A549 (cell line): ENCODE measurements around the gene PPP2R2D. TPM values are rescaled to one million over a fixed set of nuclear protein-coding genes. Genes with fewer than 3 reads are reported as not detected.

Source experiments
- ATAC-seq, 2 experiments: fragments of 200-7000 bp in 1 of 2; fragments of >200 bp in 1 of 2; cut with Nextera tagmentation in 1 of 2; cut with Tn5 transposase in 1 of 2; 3 replicates each; pipeline versions ENCODE4 v1.8.0 to v1.9.1; 2018 to 2020; ENCODE audit warnings: mild to moderate bottlenecking in 1 of 2, moderate library complexity in 1 of 2
- CTCF ChIA-PET: fragments of 300-600 bp; sonication (Branson Sonifier 250); formaldehyde crosslinking; extraction: SDS; loops from one replicate; lab custom pipeline; 2021; ENCODE audit warnings: antibody characterized with exemption, inconsistent platforms; lab: Yijun Ruan, JAX
- POLR2A ChIA-PET: fragments of 350-600 bp; formaldehyde crosslinking; extraction: SDS; loops from one replicate; lab custom pipeline; 2021; ENCODE audit warnings: antibody characterized with exemption, inconsistent platforms; lab: Yijun Ruan, JAX
- DNase-seq, 2 experiments: peaks; one replicate each; pipeline versions ENCODE4 v3.0.0 to v3.0.0-alpha.2; 2011 to 2016; ENCODE audit warnings: low read depth in 1 of 2, low spot score in 1 of 2
- FAIRE-seq: peaks from 2 replicates; lab custom pipeline; 2011; peaks lifted over from hg19 to GRCh38; lab: Jason Lieb, UNC
- H3K27ac ChIP-seq, 2 experiments: fragments of >200 bp; sonication (Bioruptor Twin); formaldehyde crosslinking; 3 replicates each; pipeline ENCODE4 v1.5.1; 2016 to 2017
- H3K4me1 ChIP-seq: fragments of >200 bp; sonication (Bioruptor Twin); formaldehyde crosslinking; 3 replicates; pipeline ENCODE4 v1.6.1; 2016
- H3K4me2 ChIP-seq: fragments of >200 bp; sonication (Bioruptor Twin); formaldehyde crosslinking; 3 replicates; pipeline ENCODE4 v1.6.1; 2016
- H3K4me3 ChIP-seq: fragments of >200 bp; sonication (Bioruptor Twin); formaldehyde crosslinking; 3 replicates; pipeline ENCODE4 v1.5.1; 2016
- H3K9me3 ChIP-seq: fragments of >200 bp; sonication (Bioruptor Twin); formaldehyde crosslinking; 3 replicates; pipeline ENCODE4 v1.6.1; 2016
- BHLHE40 ChIP-seq: IDR thresholded peaks from 2 replicates; pipeline ENCODE4 v1.6.1; 2012; ENCODE audit warnings: low read depth, low read length, inconsistent platforms
- CHD4 ChIP-seq: fragments of 200-600 bp; sonication (generic); IDR thresholded peaks from 2 replicates; pipeline ENCODE4 v1.6.1; 2016; ENCODE audit warnings: antibody characterized with exemption, mild to moderate bottlenecking, borderline replicate concordance
- E2F6 ChIP-seq: IDR thresholded peaks from 2 replicates; pipeline ENCODE4 v1.6.1; 2012; ENCODE audit warnings: low read depth, borderline replicate concordance
- EHF ChIP-seq: fragments of 250-450 bp; sonication (Bioruptor Pico); IDR thresholded peaks from 2 replicates; pipeline ENCODE4 v1.5.0; 2020; ENCODE audit warnings: mild to moderate bottlenecking
- EP300 ChIP-seq, 2 experiments: fragments of >200 bp; sonication (Bioruptor Twin); formaldehyde crosslinking; IDR thresholded peaks; 2 replicates in 1 of 2; 3 replicates in 1 of 2; pipeline ENCODE4 v1.6.1; 2016 to 2017
- FOSL2 ChIP-seq, 2 experiments: fragments of 450-650 bp in 1 of 2; fragments of >200 bp in 1 of 2; sonication (Bioruptor Twin) in 1 of 2; formaldehyde crosslinking; IDR thresholded peaks; 2 replicates each; pipeline versions ENCODE4 v1.5.0 to v1.6.1; 2016 to 2020; ENCODE audit warnings: mild to moderate bottlenecking in 1 of 2, moderate library complexity in 1 of 2
- GATA3 ChIP-seq: IDR thresholded peaks from 2 replicates; pipeline ENCODE4 v1.6.1; 2012; ENCODE audit warnings: borderline replicate concordance
- HDAC2 ChIP-seq: fragments of 200-600 bp; sonication (generic); IDR thresholded peaks from 2 replicates; pipeline ENCODE4 v1.6.1; 2016
- HEYL ChIP-seq: fragments of 250-450 bp; sonication (Bioruptor Pico); IDR thresholded peaks from 2 replicates; pipeline ENCODE4 v1.8.0; 2021; ENCODE audit warnings: mild to moderate bottlenecking, moderate library complexity
- HOXA7 ChIP-seq: fragments of 250-450 bp; sonication (Bioruptor Pico); IDR thresholded peaks from 2 replicates; pipeline ENCODE4 v1.5.0; 2020; ENCODE audit warnings: mild to moderate bottlenecking, moderate library complexity
- KDM1A ChIP-seq: fragments of 200-600 bp; sonication (generic); IDR thresholded peaks from 2 replicates; pipeline ENCODE4 v1.6.1; 2016; ENCODE audit warnings: low read depth, mild to moderate bottlenecking
- MAZ ChIP-seq: fragments of 150-350 bp; IDR thresholded peaks from 2 replicates; pipeline ENCODE4 v1.6.1; 2014; ENCODE audit warnings: antibody characterized with exemption, low read depth, low read length, borderline replicate concordance
- MYC ChIP-seq: IDR thresholded peaks from 2 replicates; pipeline ENCODE4 v1.6.1; 2012; ENCODE audit warnings: mild to moderate bottlenecking, inconsistent platforms, low read length, improper control_type of control experiment, borderline replicate concordance
- NR3C1 ChIP-seq: fragments of >200 bp; sonication (Bioruptor Twin); formaldehyde crosslinking; IDR thresholded peaks from 3 replicates; pipeline ENCODE4 v1.6.1; 2017
- PHF8 ChIP-seq: fragments of 200-600 bp; sonication (generic); IDR thresholded peaks from 2 replicates; pipeline ENCODE4 v1.6.1; 2016; ENCODE audit warnings: low read depth, mild to moderate bottlenecking, antibody characterized with exemption, moderate library complexity, borderline replicate concordance
- POLR2AphosphoS2 ChIP-seq: conservative IDR thresholded peaks from 2 replicates; pipeline ENCODE4 v1.6.1; 2012; ENCODE audit warnings: low read length, improper control_type of control experiment, inconsistent platforms
- RAD21 ChIP-seq, 2 experiments: fragments of >200 bp in 1 of 2; sonication (Bioruptor Twin) in 1 of 2; formaldehyde crosslinking in 1 of 2; IDR thresholded peaks in 1 of 2; conservative IDR thresholded peaks in 1 of 2; 2 replicates in 1 of 2; 3 replicates in 1 of 2; pipeline ENCODE4 v1.6.1; 2012 to 2018; ENCODE audit warnings: inconsistent platforms in 1 of 2
- RARB ChIP-seq: fragments of 250-450 bp; sonication (Bioruptor Pico); IDR thresholded peaks from 2 replicates; pipeline ENCODE4 v1.8.0; 2021; ENCODE audit warnings: mild to moderate bottlenecking, moderate library complexity
- REST ChIP-seq: fragments of 200-600 bp; sonication (generic); IDR thresholded peaks from 2 replicates; pipeline ENCODE4 v1.6.1; 2016; ENCODE audit warnings: antibody characterized with exemption, mild to moderate bottlenecking, moderate library complexity
- RFX5 ChIP-seq: fragments of 450-650 bp; IDR thresholded peaks from 2 replicates; pipeline ENCODE4 v1.7.1; 2014; ENCODE audit warnings: antibody characterized with exemption, mild to moderate bottlenecking, moderate library complexity
- RNF2 ChIP-seq: fragments of 200-600 bp; sonication (generic); IDR thresholded peaks from 2 replicates; pipeline ENCODE4 v1.6.1; 2016; ENCODE audit warnings: low read depth, mild to moderate bottlenecking, antibody characterized with exemption, moderate library complexity, borderline replicate concordance
- USF2 ChIP-seq: fragments of 450-650 bp; IDR thresholded peaks from 2 replicates; pipeline ENCODE4 v1.6.1; 2014; ENCODE audit warnings: antibody characterized with exemption
- ZFP36 ChIP-seq: fragments of 450-650 bp; IDR thresholded peaks from 2 replicates; pipeline ENCODE4 v1.6.1; 2014; ENCODE audit warnings: borderline replicate concordance; ENCODE audit not compliant: partially characterized antibody
- ZSCAN20 ChIP-seq: fragments of 250-450 bp; sonication (Bioruptor Pico); IDR thresholded peaks from 2 replicates; pipeline ENCODE4 v1.8.0; 2022; ENCODE audit warnings: mild to moderate bottlenecking, moderate library complexity
- WGBS: methylation state at CpG from one replicate; pipeline ENCODE4 v1.1.6; 2017; ENCODE audit errors: missing lambda C conversion rate; 5-methylcytosine and 5-hydroxymethylcytosine counted together
- polyA plus RNA-seq, 4 experiments: library from polyadenylated mRNA; depleted of rRNA in 3 of 4; stranded (reverse); fragments of >200 nt; fragmentation: RNase III in 1 of 4; extraction: RNeasy Plus Mini Kit Qiagen cat#74134 plus additional on column Dnase treatment in 1 of 4; gene quantifications; 2 replicates in 3 of 4; 3 replicates in 1 of 4; pipeline ENCODE4 v1.2.3, GENCODE V29; 2011 to 2017
- TF ChIP-seq, protein P1 (sequence below): fragments of 250-450 bp; sonication (Bioruptor Pico); IDR thresholded peaks from 2 replicates; pipeline ENCODE4 v1.5.0; 2021; ENCODE audit warnings: mild to moderate bottlenecking, moderate library complexity, borderline replicate concordance
- TF ChIP-seq, protein P2 (sequence below): fragments of >200 bp; sonication (Bioruptor Twin); formaldehyde crosslinking; IDR thresholded peaks from 2 replicates; pipeline ENCODE4 v1.6.1; 2016

PPP2R2D gene
- polyA plus RNA-seq, 2 of the 4 experiments (the other 2 are of a cell fraction) = 23.9 to 36.0 TPM

- ChIA-PET POLR2A (no interaction called here), CTCF (interaction anchor here (0.6 to 2.9 kb wide), 6 partner anchors 10 to 1686 kb away, joined by 3 to 23 read pairs (median 8); no protein-coding TSS in a partner anchor)
- TF ChIP-seq NR3C1 (no peak), MYC (no peak), HEYL (no peak), GATA3 (no peak), EP300 (IDR thresholded peaks at IDR 0.05) (no peak), BHLHE40 (no peak), ZSCAN20 (CRISPR knock-in tag) (no peak), USF2 (no peak), RARB (CRISPR knock-in tag) (no peak), HDAC2 (no peak), KDM1A (no peak), E2F6 (no peak), FOSL2 (IDR thresholded peaks at IDR 0.05) (no peak), FOSL2 (CRISPR knock-in tag; IDR thresholded peaks at IDR 0.05) (no peak), RFX5 (no peak), PHF8 (no peak), RAD21 (conservative IDR thresholded peaks at IDR 0.05 in 1 of 2, IDR thresholded peaks at IDR 0.05 in 1 of 2) (no peak), ZFP36 (no peak), RNF2 (no peak)
- TF ChIP-seq, protein P1, sequence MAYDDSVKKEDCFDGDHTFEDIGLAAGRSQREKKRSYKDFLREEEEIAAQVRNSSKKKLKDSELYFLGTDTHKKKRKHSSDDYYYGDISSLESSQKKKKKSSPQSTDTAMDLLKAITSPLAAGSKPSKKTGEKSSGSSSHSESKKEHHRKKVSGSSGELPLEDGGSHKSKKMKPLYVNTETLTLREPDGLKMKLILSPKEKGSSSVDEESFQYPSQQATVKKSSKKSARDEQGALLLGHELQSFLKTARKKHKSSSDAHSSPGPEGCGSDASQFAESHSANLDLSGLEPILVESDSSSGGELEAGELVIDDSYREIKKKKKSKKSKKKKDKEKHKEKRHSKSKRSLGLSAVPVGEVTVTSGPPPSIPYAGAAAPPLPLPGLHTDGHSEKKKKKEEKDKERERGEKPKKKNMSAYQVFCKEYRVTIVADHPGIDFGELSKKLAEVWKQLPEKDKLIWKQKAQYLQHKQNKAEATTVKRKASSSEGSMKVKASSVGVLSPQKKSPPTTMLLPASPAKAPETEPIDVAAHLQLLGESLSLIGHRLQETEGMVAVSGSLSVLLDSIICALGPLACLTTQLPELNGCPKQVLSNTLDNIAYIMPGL = no peak
- TF ChIP-seq, protein P2, sequence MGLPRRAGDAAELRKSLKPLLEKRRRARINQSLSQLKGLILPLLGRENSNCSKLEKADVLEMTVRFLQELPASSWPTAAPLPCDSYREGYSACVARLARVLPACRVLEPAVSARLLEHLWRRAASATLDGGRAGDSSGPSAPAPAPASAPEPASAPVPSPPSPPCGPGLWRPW = no peak
- no peak overlapping the region for H3K4me2 ChIP-seq
- FAIRE-seq = no peak
- H3K4me3 ChIP-seq = no peak overlapping the region
- H3K4me1 ChIP-seq = peaks cover 11% of the 10 kb centered on the region; the same call in 2 of the 3 replicates
- DNase-seq = no peak
- WGBS = 50% methylated on average over 10 of the region's 10 CpGs
- H3K27ac ChIP-seq = no peak overlapping the region
- ATAC-seq = no peak
- no peaks in the 10 kb centered on the region for H3K9me3 ChIP-seq
Observed at GRCh38 chr10:131876017-131876416, 24.8 kb upstream of the PPP2R2D start.

DNA sequence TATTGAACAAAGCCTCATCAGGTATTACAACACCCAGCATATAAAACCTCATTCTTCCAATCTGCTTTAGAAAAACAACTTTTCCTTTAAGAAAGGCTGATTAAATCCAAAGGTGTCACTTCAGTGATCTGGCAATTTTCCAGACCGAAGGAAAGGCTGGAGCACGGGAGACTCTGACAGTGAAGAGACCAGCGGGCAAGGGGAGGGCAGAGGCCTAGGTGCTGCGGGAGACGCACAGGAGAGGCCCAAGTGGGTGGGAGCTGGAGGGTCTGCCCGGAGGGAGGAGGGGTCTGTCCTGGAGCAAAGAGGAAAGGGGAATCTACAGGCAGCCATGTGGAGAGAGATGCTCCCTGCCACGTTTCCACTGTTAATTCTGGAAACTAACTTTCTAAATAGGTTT lies 24.3 kb upstream of the PPP2R2D start:
- H3K9me3 ChIP-seq = no peaks in the 10 kb centered on the region
- H3K4me2 ChIP-seq = no peak overlapping the region
- ChIA-PET POLR2A (no interaction called here), CTCF (interaction anchor here (0.6 to 0.7 kb wide), 2 partner anchors 40 to 146 kb away, joined by 3 read pairs; no protein-coding TSS in a partner anchor)
- H3K27ac ChIP-seq = no peak overlapping the region
- no peak for ATAC-seq
- TF ChIP-seq HOXA7 (no peak), RARB (CRISPR knock-in tag) (no peak), POLR2AphosphoS2 (no peak), MAZ (no peak), CHD4 (no peak), FOSL2 (IDR thresholded peaks at IDR 0.05) (no peak), FOSL2 (CRISPR knock-in tag; IDR thresholded peaks at IDR 0.05) (no peak), REST (no peak), NR3C1 (no peak), EHF (CRISPR knock-in tag) (no peak)
- FAIRE-seq = no peak
- peaks cover 6% of the 10 kb centered on the region; the same call in 2 of the 3 replicates for H3K4me1 ChIP-seq
- no peak overlapping the region for H3K4me3 ChIP-seq
- 41% methylated on average over 7 of the region's 7 CpGs for WGBS
- no peak for DNase-seq
